ENCODE results near the gene EXD3.
"Not testable (repeated sequence)": the region's sequence is repeated elsewhere in the genome, so short reads cannot be mapped to it uniquely, and the experiment has no call there.

The EXD3 gene

GRCh38 chr9:137458194-137459151, 35.5 kb upstream of the EXD3 start:
- peak; percentile 77 for DNase-seq

GRCh38 chr9:137457406-137458193, 34.6 kb upstream of the EXD3 start:
- DNase-seq: no peak

- DNase-seq: no peak
Measured at GRCh38 chr9:137456864-137457405, 34.0 kb upstream of the EXD3 start.

GRCh38 chr9:137456061-137456863, 33.3 kb upstream of the EXD3 start:
- no peak for DNase-seq

- no peak for DNase-seq
Measured at GRCh38 chr9:137455359-137455991, 32.5 kb upstream of the EXD3 start.

- no peak for DNase-seq
Measured at GRCh38 chr9:137454597-137455358, 31.8 kb upstream of the EXD3 start.

- DNase-seq: no peak
Measured at GRCh38 chr9:137454145-137454596, 31.2 kb upstream of the EXD3 start.

GRCh38 chr9:137453643-137454081, 30.7 kb upstream of the EXD3 start:
- peak; percentile 15 for DNase-seq

- DNase-seq: no peak
Measured at GRCh38 chr9:137452761-137453642, 30.0 kb upstream of the EXD3 start.

GRCh38 chr9:137452006-137452760, 29.2 kb upstream of the EXD3 start:
- no peak for DNase-seq

GRCh38 chr9:137451264-137452005, 28.5 kb upstream of the EXD3 start:
- DNase-seq: not testable (repeated sequence)

GRCh38 chr9:137450539-137451222, 27.7 kb upstream of the EXD3 start:
- DNase-seq: not testable (repeated sequence)

- no peak for DNase-seq
Measured at GRCh38 chr9:137449931-137450538, 27.1 kb upstream of the EXD3 start.

GRCh38 chr9:137449081-137449844, 26.3 kb upstream of the EXD3 start:
- no peak for DNase-seq

GRCh38 chr9:137448602-137448962, 25.6 kb upstream of the EXD3 start:
- no peak for DNase-seq

GRCh38 chr9:137447722-137448601, 25.0 kb upstream of the EXD3 start:
- DNase-seq: no peak

Measured in NCI-H1436 (cell line).